GM12891 (cell line): Measurements from ENCODE around the gene ZNF616.

ENCODE experiments used
- POLR2AphosphoS5 ChIP-seq: IDR thresholded peaks from 2 replicates; pipeline ENCODE4 v1.6.1; 2011; ENCODE audit warnings: low read depth, low read length, control low read depth
- TAF1 ChIP-seq: IDR thresholded peaks from 2 replicates; pipeline ENCODE4 v1.6.1; 2011; ENCODE audit warnings: low read depth, low read length, control low read depth

- no peak for TF ChIP-seq POLR2AphosphoS5
- TF ChIP-seq TAF1: no peak
Observed at GRCh38 chr19:52099497-52100138, 40.1 kb downstream of the ZNF616 start.
